ENCODE results near the gene TK2.
A peak's percentile ranks its signal among the peaks of the same experiment; 100 is the strongest.
"Not testable (repeated sequence)": the region's sequence is repeated elsewhere in the genome, so short reads cannot be mapped to it uniquely, and the experiment has no call there.

The TK2 gene

GRCh38 chr16:66524601-66525164 lies 25.2 kb downstream of the TK2 start:
- H3K4me3 ChIP-seq (ENCODE audit: low read depth, low read length) = no peak overlapping the region
- no peak for DNase-seq (ENCODE audit: low read depth)

GRCh38 chr16:66523861-66524354 lies 26.0 kb downstream of the TK2 start:
- no peak for DNase-seq (ENCODE audit: low read depth)
- no peak overlapping the region for H3K4me3 ChIP-seq (ENCODE audit: low read depth, low read length)

GRCh38 chr16:66522816-66523590 lies 26.9 kb downstream of the TK2 start:
- DNase-seq (ENCODE audit: low read depth) = no peak
- H3K4me3 ChIP-seq (ENCODE audit: low read depth, low read length) = no peak overlapping the region

DNA sequence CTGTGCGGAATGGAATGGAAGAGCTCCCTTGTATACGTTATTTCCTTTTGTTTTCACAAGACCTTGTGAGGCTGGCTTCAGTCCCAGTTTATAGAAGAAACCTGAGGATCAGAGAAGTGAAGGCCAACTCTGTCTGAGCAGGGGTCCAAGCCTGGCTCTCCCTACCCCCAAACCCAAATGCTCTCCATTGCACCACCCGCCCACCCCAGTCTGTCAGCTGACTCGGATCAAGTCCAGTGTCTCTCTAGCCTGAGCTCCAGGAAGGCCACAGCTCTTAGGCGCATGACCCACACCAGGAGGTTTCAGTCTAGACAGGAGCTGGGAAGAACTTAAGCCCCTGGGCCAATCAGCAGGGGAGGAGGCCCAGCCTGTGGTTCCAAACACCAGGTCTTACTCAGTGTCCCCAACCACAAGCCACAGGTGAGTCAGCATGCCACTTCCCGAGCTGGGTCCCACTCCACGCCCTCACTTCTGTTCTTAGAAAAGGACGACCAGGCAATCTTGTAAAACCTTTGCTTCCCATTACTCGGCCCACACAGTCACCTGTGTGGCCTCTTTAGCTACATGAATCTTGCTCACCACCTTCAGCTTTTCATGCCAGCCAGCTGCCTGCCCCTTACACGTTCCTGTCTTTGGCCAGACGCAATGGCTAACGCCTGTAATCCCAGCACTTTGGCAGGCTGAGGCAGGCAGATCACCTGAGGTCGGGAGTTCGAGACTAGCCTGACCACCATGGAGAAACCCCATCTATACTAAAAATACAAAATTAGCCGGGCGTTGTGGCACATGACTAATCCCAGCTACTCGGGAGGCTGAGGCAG lies 27.8 kb downstream of the TK2 start:
- no peak for DNase-seq (ENCODE audit: low read depth)
- H3K4me3 ChIP-seq (ENCODE audit: low read depth, low read length) = no peak overlapping the region

- no peak for DNase-seq (ENCODE audit: low read depth)
- no peak overlapping the region for H3K4me3 ChIP-seq (ENCODE audit: low read depth, low read length)
These were observed 28.6 kb downstream of the TK2 start for GRCh38 chr16:66521252-66521713.

DNA sequence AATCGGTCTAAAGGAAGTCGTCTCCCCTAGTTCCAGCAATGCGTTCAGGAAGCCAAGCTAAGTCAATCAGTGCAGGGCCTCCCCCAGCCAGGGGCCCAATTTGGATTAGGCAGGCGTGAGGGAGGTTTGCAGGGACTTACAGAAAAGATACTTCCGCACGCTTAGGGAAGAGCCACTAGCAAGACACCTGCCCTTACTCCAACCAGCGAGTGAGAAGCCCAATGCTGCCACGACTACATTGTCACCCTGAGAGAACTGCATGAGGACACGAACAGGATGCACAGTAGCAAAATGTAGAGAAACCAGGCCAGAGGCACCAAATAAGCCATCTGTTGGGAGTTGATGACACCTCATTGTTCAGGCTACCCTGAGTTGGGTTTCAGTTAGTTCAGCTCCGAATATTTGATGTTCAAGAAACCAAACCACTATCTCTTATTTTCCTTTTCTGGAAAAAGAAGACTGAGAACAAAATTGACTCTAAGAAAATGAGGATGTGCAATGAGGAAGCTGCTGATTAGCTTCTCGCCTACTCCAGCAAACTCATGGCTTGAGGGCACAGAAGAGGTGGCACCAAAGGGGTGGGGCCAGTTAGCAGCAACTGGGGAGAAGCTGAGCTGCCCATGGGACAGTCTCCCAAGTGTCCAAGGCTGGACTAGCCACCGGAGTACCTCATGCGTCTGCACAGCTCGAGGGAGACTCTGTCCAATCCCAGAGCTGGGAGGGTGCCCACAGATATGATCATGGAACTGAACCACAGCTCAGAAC lies 29.3 kb downstream of the TK2 start:
- DNase-seq (ENCODE audit: low read depth) = no peak
- H3K4me3 ChIP-seq (ENCODE audit: low read depth, low read length) = no peak overlapping the region

- DNase-seq (ENCODE audit: low read depth) = no peak
These were observed 30.2 kb downstream of the TK2 start for GRCh38 chr16:66519482-66520373.

GRCh38 chr16:66517586-66518263 lies 32.2 kb downstream of the TK2 start:
- no peak for DNase-seq (ENCODE audit: low read depth)
- H3K4me3 ChIP-seq (ENCODE audit: low read depth, low read length) = no peak overlapping the region

More at GRCh38 chr16:66519482-66520373, 30.2 kb downstream of the TK2 start:
- no peak overlapping the region for H3K4me3 ChIP-seq (ENCODE audit: low read depth, low read length)

- DNase-seq (ENCODE audit: low read depth) = peak; percentile 95
- H3K4me3 ChIP-seq (ENCODE audit: low read depth, low read length) = no peak overlapping the region
These were observed 32.9 kb downstream of the TK2 start for GRCh38 chr16:66516808-66517585.

DNA sequence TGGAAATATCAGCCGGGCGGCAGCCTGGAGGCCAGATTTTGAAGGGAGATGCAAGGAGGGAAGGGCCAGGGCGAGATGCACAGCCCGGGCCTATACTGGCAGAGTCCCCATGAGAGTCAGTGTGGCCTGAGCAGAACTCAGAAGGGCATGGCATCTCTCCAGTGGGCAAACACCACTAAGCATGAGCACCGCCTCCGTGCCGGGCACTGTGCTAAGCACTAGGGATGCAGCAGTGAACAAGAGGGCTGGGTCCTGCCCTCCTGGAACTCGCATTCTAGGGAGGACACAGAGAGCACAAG lies 33.5 kb downstream of the TK2 start:
- H3K4me3 ChIP-seq (ENCODE audit: low read depth, low read length) = no peak overlapping the region
- no peak for DNase-seq (ENCODE audit: low read depth)

- no peak for DNase-seq (ENCODE audit: low read depth)
- no peak overlapping the region for H3K4me3 ChIP-seq (ENCODE audit: low read depth, low read length)
These were observed 34.1 kb downstream of the TK2 start for GRCh38 chr16:66515596-66516508.

DNA sequence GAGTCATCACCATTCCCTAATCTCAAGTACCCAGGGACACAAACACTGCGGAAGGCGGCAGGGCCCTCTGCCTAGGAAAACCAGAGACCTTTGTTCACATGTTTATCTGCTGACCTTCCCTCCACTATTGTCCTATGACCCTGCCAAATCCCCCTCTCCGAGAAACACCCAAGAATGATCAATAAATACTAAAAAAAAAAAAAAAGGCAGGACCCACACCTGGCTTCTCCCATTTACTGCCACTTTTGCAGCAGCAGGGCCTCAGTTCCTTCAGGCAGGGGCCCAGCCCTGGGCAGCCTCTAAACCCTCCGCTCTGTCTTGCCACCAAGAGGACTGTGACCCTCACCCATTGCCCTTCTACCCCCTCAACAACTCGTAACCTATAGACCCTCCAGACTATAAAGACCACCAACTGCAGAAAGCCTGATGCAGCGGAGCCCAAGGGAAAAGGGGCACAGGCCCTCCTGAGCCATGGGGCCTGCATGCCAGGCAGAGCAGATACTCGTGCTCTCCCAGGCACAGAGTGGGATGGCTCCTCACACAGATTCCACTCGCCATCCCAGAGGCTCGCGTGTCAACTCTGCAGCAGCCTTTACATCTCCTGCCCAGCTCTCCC lies 34.8 kb downstream of the TK2 start:
- DNase-seq (ENCODE audit: low read depth); H3K4me3 ChIP-seq (ENCODE audit: low read depth, low read length): not testable (repeated sequence)

- not testable (repeated sequence) for DNase-seq (ENCODE audit: low read depth); H3K4me3 ChIP-seq (ENCODE audit: low read depth, low read length)
These were observed 35.5 kb downstream of the TK2 start for GRCh38 chr16:66514391-66514790.

DNA sequence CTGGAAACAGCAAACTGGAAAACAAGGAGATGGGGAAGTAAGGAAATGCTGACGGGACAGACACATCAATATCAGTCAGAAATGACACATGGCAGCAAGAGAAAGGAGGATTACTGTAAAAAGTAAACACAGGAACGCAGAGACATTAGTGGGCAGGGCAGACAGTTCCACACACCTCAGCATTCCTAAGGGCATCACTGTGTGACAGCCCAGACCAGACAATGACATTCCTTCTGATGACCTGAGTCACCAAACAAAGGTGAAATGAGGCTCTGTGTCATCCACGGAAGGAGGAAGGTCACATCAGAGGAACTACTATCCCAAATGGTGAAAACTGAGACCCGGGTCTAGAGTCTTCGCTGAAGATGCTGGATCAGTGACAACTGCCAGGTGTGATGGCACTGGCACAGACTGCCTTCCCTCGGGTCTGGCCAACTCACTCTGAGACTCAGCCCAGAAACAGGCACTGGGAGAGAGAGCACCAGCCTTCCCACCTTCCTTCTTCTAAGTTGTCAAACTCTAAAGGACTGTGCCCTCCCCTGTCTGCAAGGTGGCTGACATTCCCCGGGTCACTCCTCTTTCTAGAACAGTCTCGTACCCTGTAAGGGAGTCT lies 36.7 kb downstream of the TK2 start:
- no peak for DNase-seq (ENCODE audit: low read depth)
- H3K4me3 ChIP-seq (ENCODE audit: low read depth, low read length) = no peak overlapping the region

DNA sequence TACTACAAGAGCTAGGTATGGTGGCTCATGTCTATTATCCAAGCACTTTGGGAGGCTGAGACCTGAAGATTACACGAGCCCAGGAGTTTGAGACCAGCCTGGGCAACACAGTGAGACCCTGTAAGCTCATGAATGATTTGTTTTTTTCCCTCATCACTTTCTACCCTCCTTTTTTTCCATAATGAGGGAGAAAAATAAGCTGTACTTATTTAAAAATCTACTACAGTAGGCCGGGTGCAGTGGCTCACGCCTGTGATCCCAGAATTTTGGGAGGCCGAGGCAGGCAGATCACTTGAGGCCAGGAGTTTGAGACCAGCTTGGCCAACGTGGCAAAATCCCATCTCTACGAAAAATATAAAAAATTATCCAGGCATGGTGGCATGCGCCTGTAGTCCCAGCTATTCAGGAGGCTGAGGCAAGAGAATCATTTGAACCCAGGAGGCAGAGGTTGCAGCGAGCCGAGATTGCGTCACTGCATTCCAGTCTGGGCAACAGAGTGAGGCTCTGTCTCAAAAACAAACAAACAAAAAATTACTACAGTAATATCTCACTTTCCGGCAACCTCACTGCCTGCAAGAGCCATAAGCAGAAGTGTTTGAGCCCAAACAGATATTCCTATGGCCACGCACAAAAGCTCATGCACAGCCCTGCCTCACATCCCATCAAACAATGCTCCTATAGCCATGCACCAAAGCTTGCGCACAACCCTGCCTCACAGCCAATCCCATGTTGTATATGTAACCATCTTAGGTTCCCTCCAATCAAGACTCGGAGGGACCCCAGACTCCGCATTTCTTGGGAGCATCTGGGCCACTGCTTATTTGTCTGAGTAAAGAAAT lies 37.4 kb downstream of the TK2 start:
- no peak for DNase-seq (ENCODE audit: low read depth)
- H3K4me3 ChIP-seq (ENCODE audit: low read depth, low read length) = no peak overlapping the region

Measured in skeletal muscle cell (primary cell).